Erythroblast (primary cell): ENCODE data around the gene USP48.

Source experiments
- GATA1 ChIP-seq: IDR thresholded peaks from 2 replicates; pipeline ENCODE4 v1.6.1; 2011; ENCODE audit warnings: low read depth, mild to moderate bottlenecking, control low read depth, low read length, moderate library complexity
- POLR2A ChIP-seq: IDR thresholded peaks from 2 replicates; pipeline ENCODE4 v1.6.1; 2011; ENCODE audit warnings: mild to moderate bottlenecking, low read length

GRCh38 chr1:21685946-21686678 is 96.8 kb downstream of the USP48 start:
- TF ChIP-seq POLR2A (no peak), GATA1 (no peak)
